Fibroblast of peridontal ligament (primary cell): Measurements from ENCODE around the gene PGBD2.
"Not testable (repeated sequence)": the region's sequence is repeated elsewhere in the genome, so short reads cannot be mapped to it uniquely, and the experiment has no call there.

Source experiments
- DNase-seq: peaks from one replicate; pipeline ENCODE4 v3.0.0-alpha.2; 2010; ENCODE audit errors: extremely low read depth

Gene PGBD2, protein sequence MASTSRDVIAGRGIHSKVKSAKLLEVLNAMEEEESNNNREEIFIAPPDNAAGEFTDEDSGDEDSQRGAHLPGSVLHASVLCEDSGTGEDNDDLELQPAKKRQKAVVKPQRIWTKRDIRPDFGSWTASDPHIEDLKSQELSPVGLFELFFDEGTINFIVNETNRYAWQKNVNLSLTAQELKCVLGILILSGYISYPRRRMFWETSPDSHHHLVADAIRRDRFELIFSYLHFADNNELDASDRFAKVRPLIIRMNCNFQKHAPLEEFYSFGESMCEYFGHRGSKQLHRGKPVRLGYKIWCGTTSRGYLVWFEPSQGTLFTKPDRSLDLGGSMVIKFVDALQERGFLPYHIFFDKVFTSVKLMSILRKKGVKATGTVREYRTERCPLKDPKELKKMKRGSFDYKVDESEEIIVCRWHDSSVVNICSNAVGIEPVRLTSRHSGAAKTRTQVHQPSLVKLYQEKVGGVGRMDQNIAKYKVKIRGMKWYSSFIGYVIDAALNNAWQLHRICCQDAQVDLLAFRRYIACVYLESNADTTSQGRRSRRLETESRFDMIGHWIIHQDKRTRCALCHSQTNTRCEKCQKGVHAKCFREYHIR

DNA sequence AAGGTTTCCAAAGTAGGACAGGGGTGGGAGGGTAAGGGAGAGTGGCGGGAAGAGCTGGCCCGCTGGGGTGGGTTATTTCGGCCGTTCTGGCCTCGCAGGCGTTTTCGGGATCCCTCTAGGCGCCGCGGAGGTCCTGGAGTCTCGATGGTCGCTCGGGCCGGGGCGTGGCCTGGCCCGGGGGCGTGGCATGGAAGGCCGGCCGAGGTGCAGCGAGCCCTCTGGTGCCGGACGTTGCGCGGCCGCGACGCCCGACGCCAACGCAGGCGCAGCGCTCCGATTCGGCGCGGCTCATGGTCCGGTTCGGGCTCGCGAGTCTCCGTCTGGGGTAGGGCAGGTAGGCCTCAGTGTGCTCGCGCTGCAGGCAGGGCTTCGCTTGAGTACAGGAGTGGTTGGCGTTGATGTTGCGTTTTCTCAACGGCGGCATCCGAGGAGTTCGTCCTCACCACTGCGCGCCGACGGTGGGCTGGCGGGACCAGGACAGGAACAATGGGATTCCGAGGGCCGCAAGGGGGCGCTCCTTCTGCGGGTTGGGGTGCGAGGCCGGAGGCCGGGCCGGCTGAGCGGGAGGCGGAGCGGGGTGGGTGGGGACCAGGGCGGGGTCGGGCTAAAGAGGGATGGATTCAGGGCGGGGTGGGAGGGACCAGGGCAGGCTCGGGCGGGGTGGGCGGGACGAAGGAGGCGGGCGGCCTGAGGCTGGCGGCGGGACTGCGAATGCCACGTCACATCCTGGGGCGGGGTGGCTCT, at the start of gene PGBD2:
PGBD2 (plus strand) TSS at position 227 of the 744 bp plus-strand sequence. CDS start 7,628 bp downstream, outside the sequence.
- DNase-seq: peak; percentile 92

DNA sequence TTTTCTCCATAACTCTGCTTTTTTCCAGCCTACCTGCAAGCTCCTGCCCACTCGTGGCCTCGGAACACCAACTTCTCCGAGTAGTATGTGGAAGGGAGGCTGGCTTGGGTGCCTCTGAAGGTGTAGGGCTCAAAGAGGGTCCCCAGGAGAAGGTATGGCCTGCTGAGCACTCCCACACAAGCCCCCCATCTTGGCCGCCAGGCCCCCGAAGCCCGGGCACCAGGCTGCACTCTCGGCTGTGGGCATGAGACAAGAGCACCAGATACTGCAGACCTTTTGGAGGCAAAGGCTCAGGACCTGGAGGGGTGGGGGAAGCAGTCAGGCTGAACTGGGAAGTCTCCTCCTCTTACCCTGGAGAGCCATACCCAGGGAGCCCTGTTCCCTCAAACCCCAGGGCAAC, 48.8 kb upstream of the PGBD2 start:
- no peak for DNase-seq

DNA sequence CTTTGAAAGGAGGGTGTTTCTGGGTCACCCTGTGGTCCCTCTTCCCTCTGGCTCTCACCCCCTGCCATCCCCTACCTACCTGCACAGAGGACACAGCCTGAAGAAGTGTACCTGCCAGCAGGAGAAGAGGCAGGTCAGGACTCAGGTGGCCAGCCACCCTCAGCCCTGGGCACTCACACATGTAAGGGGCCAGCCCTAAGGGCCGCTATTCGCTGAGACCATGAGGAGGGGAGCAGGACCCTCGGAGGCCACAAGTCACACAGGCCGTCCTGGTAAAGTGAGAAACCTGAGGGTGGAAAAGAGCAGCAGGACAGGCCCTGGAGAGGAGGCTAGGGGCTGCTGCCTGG, 48.3 kb upstream of the PGBD2 start:
- DNase-seq: no peak

DNA sequence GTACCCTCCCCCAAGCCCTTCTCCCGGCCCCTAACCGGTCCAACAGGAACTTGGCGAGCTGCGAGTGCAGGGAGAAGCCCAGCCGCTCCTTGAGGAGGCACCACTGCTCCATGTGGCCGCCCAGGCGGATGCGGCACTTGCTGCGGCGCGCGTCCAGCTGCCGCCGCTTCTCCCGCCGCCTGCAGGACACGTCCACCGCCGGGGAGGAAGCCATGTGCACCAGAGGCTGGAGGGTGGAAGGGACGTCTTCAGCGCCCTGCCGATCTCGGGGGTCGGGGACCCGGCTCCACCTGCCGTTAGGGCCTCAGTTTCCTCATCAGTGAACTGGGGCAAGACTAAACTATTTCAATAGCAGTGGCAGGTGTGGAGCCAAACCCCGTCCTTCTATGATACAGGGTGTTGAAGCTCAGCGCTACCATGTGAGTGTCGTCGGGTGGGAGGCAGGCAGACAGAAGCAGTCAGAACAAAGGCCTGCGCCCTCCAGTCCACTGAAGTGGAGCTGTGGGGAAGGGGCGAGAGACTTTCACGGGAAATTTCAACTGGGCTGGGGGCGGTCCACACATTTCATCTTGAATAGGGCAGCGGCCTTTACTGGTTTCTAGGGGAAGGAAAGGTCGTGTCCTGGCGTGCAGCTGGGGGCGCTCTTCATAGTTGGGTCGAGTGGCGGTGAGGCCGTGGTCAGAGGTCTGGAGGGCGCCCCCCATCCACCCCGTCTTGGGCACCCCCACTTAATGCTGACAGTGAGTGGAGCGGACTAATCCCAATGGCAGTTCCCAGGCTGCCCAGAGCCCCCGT, 47.7 kb upstream of the PGBD2 start:
- DNase-seq: peak; percentile 44

DNA sequence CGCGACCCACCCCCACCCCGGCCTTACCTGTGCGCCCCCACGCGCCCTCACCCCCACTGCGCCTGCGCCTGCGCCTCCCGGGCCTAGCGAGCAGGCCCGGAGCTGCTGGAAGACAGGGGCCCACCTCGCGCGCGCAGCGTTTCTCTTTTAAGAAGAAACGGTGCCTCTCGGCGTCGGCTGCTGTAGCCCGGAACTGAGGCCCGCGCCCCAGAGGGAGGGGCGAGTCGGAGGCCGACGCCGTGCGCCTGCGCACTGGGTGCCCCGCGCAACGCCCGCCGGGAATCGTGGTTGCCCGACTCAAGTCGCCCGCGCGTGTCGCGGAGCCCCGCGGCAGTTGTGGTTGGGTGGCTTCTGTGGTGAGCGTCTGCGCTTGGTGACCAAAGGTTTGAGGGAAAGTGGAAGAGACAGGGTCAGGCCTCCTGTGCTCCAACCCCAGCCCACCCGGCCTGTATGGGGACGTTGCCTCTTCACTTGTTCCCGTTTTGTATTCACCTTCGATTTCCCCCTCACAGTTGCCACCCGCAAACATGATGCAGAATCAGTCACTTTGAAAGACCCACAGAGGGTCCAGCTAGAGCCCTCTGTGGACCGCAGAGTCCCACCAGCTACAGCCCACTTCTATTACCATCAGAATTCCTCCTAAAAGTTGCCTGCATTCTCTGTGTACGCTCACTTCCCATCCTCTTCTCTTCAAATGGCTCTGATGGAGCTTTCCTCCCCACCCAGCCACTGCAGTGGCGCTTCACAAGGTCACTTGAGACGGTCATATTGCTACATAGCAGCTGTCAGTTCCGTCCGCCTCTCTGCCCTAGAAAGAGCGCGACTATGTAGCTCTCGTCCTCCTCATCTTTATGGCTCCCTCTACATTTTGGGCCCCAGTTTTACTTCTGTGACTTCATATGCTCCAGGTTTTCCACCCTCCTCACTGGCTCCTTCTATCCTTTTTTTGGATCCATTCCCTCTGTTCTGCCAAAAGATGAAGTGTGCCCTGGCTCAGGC, 46.8 kb upstream of the PGBD2 start, which contains the start of gene ZNF692:
ZNF692 (minus strand) TSS at position 195 of the 999 bp plus-strand sequence. CDS start 776 bp downstream, outside the sequence.
- DNase-seq: peak; percentile 95

DNA sequence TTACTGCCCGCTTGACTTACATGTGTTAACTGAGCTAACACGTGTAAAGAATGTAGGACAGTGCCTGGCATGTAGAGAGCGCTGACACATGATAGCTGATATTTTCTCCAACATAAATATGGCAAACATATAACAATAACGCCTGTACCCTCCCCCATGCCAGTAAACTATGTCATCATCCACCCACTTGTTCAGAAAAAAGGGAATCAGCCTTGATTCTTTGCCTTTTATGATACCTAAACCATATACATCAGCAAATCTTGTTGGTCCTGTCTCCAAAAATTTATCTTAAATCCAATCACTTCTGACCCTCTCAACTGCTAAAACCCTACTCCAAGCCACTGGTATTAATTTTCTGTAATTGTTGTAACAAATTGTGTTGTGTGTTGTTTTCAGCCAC, 46.0 kb upstream of the PGBD2 start:
- no peak for DNase-seq

DNA sequence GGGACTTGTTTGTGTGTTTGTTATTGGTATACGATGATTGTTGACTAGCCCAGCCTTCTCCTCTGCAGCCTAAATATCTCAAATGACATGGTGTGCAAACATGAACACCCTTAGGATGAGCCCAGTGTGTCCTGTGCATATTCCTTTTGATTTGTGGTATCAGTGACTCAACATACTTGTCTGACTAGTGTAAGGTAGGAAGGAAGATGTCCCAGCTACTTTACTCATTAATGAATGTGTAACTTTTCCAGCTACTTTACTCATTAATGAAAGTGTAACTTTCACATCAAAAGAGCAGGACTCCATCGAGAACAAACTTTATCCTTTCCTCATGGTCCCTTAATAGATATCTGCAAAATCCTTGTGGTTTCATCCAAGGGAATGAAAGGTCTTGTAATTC, 44.4 kb upstream of the PGBD2 start:
- DNase-seq: no peak

DNA sequence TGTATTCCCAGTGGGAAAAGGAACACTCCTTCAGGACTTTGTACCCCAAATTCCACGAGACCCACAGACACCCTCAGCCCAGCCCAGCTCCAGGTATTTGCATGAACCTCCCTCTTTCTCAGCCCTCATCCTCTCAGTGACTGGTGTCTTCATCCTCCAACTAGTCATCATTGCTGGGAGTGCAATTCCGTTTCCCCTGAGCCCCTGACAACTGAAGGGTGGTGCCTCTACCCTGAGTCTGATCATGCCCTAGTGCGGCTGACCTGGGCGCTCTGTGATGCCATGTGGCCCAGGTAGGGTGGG, 43.4 kb upstream of the PGBD2 start:
- DNase-seq: no peak

DNA sequence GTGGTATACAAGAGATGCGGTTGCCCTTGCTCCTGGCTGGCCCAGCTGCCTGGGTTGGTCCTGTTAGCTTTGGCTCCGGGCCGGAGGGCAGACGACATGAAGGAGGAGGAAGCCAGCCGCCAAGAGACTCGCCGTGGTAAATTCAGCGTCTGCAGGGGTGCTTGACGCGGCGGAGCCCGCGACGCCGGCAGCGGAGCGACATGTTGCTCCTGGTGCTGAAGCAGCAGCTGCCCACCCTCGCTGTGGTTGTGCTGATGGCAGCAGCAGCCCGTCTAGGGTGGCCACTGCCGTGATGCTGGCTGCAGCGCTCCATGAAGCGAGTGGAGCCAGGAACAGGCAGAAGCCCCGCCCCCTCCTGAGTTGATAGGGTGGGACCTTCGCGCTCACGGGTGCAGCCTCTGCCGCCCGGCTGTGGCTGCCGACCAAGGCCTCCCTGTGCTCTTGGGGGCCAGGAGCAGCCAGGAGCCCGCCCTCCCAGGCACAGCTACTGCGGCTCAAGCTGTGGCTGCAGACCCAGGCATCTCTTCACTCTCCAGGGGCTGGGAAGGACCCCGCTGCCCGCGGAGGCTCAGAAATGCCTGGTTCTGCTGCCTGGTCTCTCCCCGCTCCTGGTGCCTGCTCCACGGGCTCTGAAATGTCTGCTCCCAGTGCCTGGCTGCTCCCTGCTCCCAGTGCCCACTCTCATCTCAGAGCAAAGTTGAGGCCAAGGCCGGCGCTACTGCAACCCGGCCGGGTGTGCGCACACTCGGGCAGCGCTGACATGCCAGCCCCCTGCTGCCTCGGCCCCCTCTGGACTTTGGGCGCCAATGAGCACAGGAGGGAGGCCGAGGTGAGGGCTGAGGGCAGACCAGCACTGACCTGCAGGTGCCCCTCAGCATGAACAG, 42.8 kb upstream of the PGBD2 start:
- peak; percentile 49 for DNase-seq

DNA sequence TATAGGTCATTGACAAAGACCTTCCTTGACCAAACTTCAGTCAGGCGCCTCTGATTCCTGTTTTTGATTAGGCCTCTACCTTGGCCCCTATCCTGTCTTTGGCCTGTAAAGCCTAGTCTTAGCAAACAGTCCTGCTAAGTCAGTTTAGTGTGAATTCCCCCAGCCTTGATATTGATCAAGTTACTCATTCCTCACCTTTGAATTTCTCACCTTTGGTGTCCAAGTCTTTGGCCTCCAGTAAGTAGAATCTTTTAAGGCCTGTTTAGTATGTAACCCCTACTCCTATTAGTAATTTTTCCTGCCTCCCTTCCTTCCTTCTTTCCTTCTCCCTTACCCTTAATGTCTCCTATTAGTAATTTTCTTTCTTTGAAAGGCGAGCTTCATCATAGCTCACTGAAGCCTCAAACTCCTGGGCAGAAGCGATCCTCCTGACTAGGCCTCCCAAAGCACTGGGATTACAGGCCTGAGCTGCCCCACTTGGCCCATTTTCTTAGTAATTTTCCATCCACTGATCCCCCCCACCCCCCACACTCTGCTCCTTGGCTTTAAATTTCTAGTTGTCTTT, 34.1 kb upstream of the PGBD2 start:
- no peak for DNase-seq

DNA sequence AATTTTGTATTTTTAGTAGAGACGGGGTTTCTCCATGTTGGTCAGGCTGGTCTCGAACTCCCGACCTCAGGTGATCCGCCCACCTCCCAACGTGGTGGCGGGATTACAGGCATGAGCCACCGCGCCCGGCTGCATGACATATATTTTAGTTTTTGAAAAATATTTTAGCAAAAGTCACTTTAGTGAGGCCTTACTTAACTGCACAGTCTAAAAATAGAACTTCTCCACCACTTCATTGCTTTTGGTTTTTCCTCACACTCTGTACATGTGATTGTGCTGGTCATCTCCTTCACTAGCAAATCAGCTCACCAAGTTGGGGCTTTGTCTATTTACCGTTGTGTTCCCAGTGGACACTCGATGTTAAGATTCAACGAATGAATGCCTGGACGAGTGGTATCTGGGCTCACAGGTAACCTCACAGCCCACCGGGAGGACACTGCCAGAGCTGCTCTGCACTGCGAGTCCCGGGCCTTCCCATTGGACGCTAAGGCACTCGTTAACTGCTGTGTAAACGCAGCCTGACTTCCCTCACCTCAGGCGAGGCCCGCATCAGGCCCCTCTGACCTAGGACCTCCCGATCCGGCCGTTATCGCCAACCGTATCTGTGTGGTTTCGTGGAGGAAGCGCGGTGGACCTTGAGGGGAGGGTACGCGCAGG, 33.2 kb upstream of the PGBD2 start:
- peak; percentile 69 for DNase-seq

DNA sequence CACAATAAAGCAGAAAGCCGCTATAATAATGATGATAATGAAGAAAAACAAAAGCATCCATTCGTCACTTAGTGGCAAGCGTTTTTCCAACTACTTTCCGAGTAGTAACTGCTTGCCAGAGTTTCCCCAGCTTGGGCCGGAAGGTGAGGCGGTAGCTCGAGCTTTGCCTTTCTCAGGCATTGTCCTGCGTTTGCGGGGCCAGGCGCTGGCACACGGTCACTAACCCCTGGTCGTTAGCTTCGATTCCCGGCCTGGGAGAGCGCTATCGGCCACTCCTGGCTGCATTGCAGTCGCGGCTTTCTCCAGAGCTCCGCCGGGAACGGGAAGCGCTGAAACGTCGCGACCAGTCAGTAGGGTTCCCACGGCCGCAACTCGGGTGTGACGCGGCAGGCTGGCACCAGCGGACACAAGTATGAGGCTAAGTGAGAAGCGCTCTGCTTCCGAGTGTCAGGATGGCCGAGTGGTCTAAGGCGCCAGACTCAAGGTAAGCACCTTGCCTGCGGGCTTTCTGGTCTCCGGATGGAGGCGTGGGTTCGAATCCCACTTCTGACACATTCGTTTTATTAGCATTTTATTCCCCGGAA, 32.5 kb upstream of the PGBD2 start:
- peak; percentile 98 for DNase-seq

DNA sequence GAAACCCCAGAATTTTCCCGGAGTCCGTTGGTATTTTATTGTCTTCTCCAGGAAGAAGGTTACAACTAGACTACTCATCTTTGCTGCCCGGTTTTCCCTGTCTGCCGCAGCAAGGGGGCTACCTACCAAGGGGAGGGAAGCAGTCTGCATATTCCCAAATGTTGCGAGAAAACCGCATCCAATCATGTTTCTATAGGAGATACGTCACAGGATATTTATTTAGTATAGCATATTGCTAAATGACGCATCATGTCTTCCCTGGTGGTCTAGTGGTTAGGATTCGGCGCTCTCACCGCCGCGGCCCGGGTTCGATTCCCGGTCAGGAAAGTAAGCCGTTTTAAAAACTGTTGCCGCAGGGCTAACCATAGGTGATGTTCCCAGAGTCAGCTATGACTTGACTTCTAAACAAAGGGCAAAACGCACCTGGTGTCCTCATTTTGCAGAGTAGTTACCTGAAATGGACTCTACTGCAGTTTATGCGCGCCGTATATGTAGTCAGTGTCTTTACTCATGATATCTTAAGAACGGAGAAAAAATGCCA, 32.0 kb upstream of the PGBD2 start:
- DNase-seq: peak; percentile 95

DNA sequence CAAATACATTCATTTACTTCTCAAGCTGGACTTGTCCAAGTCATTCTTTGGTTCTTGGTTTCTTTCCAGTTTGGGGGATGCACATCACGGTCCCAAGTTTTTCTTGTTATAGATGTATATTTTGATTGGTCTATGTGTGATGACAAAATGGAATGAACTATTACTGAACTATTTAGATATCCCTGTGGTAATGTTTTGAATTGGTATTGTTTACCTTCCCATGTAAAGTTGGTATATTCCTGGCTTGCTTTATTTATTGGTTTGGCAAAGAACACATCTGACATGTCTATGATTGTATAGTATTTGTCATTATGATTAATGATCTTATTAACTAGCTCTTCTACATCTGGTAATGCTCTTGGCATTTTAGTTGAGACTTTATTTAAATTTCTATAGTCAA, 24.8 kb upstream of the PGBD2 start:
- no peak for DNase-seq

DNA sequence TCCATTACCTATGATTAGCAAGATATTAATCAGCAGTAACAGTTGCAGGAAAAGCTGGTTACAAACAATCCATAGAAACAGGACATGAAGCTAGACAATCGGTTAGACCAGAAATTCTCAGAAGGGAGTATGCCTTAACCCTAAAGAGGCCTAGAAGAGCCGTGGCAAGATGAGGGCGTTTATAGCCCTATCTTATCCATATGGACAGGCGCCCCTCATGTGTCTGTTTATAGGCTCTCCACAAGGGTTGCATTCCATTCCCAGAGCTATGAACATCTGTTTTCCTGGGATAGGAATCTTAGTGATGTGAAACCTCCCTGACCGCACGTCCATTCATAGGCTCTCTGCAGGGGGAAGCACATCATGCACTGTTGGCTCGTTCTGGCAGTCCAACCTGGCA, 23.6 kb upstream of the PGBD2 start:
- DNase-seq: not testable (repeated sequence)

DNA sequence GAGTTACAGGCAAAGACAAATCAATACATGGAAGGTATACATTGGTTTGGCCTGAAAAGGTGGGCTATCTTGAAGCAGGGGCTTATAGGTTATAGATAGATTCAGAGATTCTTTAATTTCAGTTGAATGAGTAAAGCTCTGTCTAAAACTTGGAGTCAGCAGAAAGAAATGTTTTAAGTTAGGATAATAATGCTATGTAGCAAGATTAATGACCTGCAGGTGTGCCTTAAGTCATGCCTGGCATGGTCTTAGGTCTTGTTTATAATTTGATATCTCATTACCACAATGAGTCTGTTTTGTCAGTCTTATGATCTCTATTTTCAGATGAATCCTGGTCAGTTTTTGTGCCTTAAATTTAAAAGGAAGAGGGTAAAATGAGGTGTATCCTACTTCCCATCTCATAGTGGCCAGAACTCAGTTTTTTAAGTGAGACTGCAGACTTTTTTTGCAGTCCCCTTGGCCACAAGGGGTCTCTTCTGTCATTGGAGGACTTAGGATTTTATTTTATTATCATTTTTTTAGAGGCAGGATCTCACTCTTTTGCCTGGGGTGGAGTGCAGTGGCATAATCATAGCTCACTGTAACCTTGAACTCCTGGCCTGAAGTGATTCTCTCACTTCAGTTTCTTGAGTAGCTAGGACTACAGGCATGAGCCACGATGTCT, 21.3 kb upstream of the PGBD2 start:
- peak; percentile 18 for DNase-seq

DNA sequence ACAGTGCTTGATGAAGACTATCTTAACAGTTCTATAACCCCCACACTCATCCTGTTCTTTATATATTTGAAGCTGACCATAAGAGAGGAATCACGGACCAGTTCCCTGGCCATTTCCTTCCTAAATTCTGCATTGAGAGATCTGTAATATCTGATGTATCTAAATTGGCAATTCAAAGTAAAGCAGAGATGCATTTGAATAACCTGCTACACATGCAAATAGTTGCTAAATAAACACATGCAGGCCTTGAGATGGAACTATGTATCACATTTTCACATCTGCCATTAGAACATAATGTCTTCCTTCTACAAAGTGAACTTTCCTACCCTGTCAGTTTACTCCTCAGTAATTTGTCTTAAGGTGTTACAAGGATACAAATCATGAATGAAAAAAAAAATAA, 20.4 kb upstream of the PGBD2 start:
- DNase-seq: no peak
